ENCODE data around the gene ARRDC3. TPM values are rescaled to one million over a fixed set of nuclear protein-coding genes. Genes with fewer than 3 reads are reported as not detected.
"Not testable (repeated sequence)": the region's sequence is repeated elsewhere in the genome, so short reads cannot be mapped to it uniquely, and the experiment has no call there.

ARRDC3 gene
- total RNA-seq, 2 donors from 2014 or later = 30.5 to 60.7 TPM

GRCh38 chr5:91397791-91398190, 14.7 kb upstream of the ARRDC3 start:
- no peaks in the 10 kb centered on the region for H3K9me3 Mint-ChIP-seq
- H3K4me3 Mint-ChIP-seq = no peak overlapping the region
- Histone ChIP-seq H3K27ac (ENCODE audit: low read depth, low read length) (no peak overlapping the region), H3K36me3 (ENCODE audit: control insufficient read depth, insufficient read depth, low read length) (no peaks in the 10 kb centered on the region), H3K9ac (ENCODE audit: extremely low read depth, low read length, poor library complexity, severe bottlenecking) (no peak overlapping the region), H3K4me1 (ENCODE audit: control insufficient read depth, insufficient read depth, low read length) (no peaks in the 10 kb centered on the region), H3K9me3 (ENCODE audit: control insufficient read depth, low read length) (no peaks in the 10 kb centered on the region), H3K27me3 (ENCODE audit: control insufficient read depth, insufficient read depth, low read length, poor library complexity, severe bottlenecking) (no peaks in the 10 kb centered on the region), H3K4me3 (ENCODE audit: low read length) (no peak overlapping the region)
- no peak for DNase-seq
- H3K27me3 Mint-ChIP-seq (ENCODE audit: insufficient read depth) = no peaks in the 10 kb centered on the region
- H3K4me1 Mint-ChIP-seq = peaks cover 2% of the 10 kb centered on the region
- no peaks in the 10 kb centered on the region for H3K36me3 Mint-ChIP-seq (ENCODE audit: low read depth)
- no peak overlapping the region for H3K27ac Mint-ChIP-seq
- no peak for TF ChIP-seq CTCF (conservative IDR thresholded peaks at IDR 0.05)

GRCh38 chr5:91390268-91390667, 7.2 kb upstream of the ARRDC3 start:
- DNase-seq = no peak
- Mint-ChIP-seq H3K4me3 (no peak overlapping the region), H3K27me3 (ENCODE audit: insufficient read depth) (no peaks in the 10 kb centered on the region), H3K9me3 (peaks cover 7% of the 10 kb centered on the region), H3K4me1 (peaks cover 6% of the 10 kb centered on the region), H3K27ac (no peak overlapping the region), H3K36me3 (ENCODE audit: low read depth) (peaks cover 5% of the 10 kb centered on the region)
- Histone ChIP-seq H3K4me3 (ENCODE audit: low read length) (no peak overlapping the region), H3K4me1 (ENCODE audit: control insufficient read depth, insufficient read depth, low read length) (no peaks in the 10 kb centered on the region), H3K36me3 (ENCODE audit: control insufficient read depth, insufficient read depth, low read length) (no peaks in the 10 kb centered on the region), H3K9ac (ENCODE audit: extremely low read depth, low read length, poor library complexity, severe bottlenecking) (no peak overlapping the region), H3K27ac (ENCODE audit: low read depth, low read length) (no peak overlapping the region), H3K9me3 (ENCODE audit: control insufficient read depth, low read length) (peaks cover 4% of the 10 kb centered on the region), H3K27me3 (ENCODE audit: control insufficient read depth, insufficient read depth, low read length, poor library complexity, severe bottlenecking) (no peaks in the 10 kb centered on the region)
- 80 to 100% methylated on average over 1 to 4 of the region's 4 CpGs for WGBS, 2 experiments (ENCODE audit: insufficient coverage in 1 of 2, insufficient read length in 1 of 2)
- no peak for TF ChIP-seq CTCF (conservative IDR thresholded peaks at IDR 0.05)

- not testable (repeated sequence) for H3K27me3 ChIP-seq (ENCODE audit: control insufficient read depth, insufficient read depth, low read length, poor library complexity, severe bottlenecking); H3K4me3 ChIP-seq (ENCODE audit: low read length); H3K9me3 ChIP-seq (ENCODE audit: control insufficient read depth, low read length); H3K27me3 Mint-ChIP-seq (ENCODE audit: insufficient read depth); H3K36me3 ChIP-seq (ENCODE audit: control insufficient read depth, insufficient read depth, low read length); H3K9ac ChIP-seq (ENCODE audit: extremely low read depth, low read length, poor library complexity, severe bottlenecking); H3K4me1 Mint-ChIP-seq; H3K9me3 Mint-ChIP-seq; H3K27ac Mint-ChIP-seq; DNase-seq; H3K4me3 Mint-ChIP-seq; H3K4me1 ChIP-seq (ENCODE audit: control insufficient read depth, insufficient read depth, low read length); H3K27ac ChIP-seq (ENCODE audit: low read depth, low read length); H3K36me3 Mint-ChIP-seq (ENCODE audit: low read depth)
Observed at GRCh38 chr5:91389555-91389954, 6.4 kb upstream of the ARRDC3 start.

GRCh38 chr5:91388362-91388761, 5.2 kb upstream of the ARRDC3 start:
- WGBS, 2 experiments (ENCODE audit: insufficient coverage in 1 of 2, insufficient read length in 1 of 2) = 92 to 97% methylated on average over 3 to 5 of the region's 5 CpGs

More at GRCh38 chr5:91388362-91388761, 5.2 kb upstream of the ARRDC3 start:
- H3K27me3 ChIP-seq (ENCODE audit: control insufficient read depth, insufficient read depth, low read length, poor library complexity, severe bottlenecking) = no peaks in the 10 kb centered on the region
- no peak overlapping the region for H3K4me3 Mint-ChIP-seq
- no peak overlapping the region for H3K27ac Mint-ChIP-seq
- peaks cover 5% of the 10 kb centered on the region for H3K36me3 Mint-ChIP-seq (ENCODE audit: low read depth)
- peaks cover 4% of the 10 kb centered on the region for H3K9me3 ChIP-seq (ENCODE audit: control insufficient read depth, low read length)
- H3K27me3 Mint-ChIP-seq (ENCODE audit: insufficient read depth) = no peaks in the 10 kb centered on the region
- H3K4me3 ChIP-seq (ENCODE audit: low read length) = no peak overlapping the region
- H3K4me1 Mint-ChIP-seq = peaks cover 13% of the 10 kb centered on the region
- DNase-seq = no peak
- H3K9ac ChIP-seq (ENCODE audit: extremely low read depth, low read length, poor library complexity, severe bottlenecking) = no peak overlapping the region
- no peak overlapping the region for H3K27ac ChIP-seq (ENCODE audit: low read depth, low read length)
- H3K4me1 ChIP-seq (ENCODE audit: control insufficient read depth, insufficient read depth, low read length) = no peaks in the 10 kb centered on the region
- TF ChIP-seq CTCF (conservative IDR thresholded peaks at IDR 0.05) = no peak
- H3K36me3 ChIP-seq (ENCODE audit: control insufficient read depth, insufficient read depth, low read length) = no peaks in the 10 kb centered on the region
- H3K9me3 Mint-ChIP-seq = peaks cover 7% of the 10 kb centered on the region

All from endodermal cell (in vitro differentiated cells).